AG04450 (cell line): ENCODE data around the gene LEF1. TPM values are rescaled to one million over a fixed set of nuclear protein-coding genes. Genes with fewer than 3 reads are reported as not detected.

Experiments used
- CTCF ChIA-PET: fragments of 300-600, 350-600 bp; formaldehyde crosslinking; extraction: SDS; loops from one replicate; lab custom pipeline; 2022; ENCODE audit warnings: antibody characterized with exemption, inconsistent platforms; lab: Charles Lee
- POLR2A ChIA-PET: fragments of 350-600 bp; formaldehyde crosslinking; extraction: SDS; loops from one replicate; lab custom pipeline; 2021; ENCODE audit warnings: antibody characterized with exemption, inconsistent platforms; lab: Yijun Ruan, JAX
- DNase-seq: peaks from one replicate; pipeline ENCODE4 v3.0.0-alpha.2; 2011; ENCODE audit warnings: low read depth, low spot score
- H3K27ac ChIP-seq: one replicate; pipeline ENCODE4 v1.5.1; 2012; ENCODE audit warnings: low read depth, low read length, control low read depth
- H3K27me3 ChIP-seq: one replicate; pipeline ENCODE4 v1.6.0; 2012; ENCODE audit warnings: low read length; ENCODE audit not compliant: control insufficient read depth, insufficient read depth
- H3K4me3 ChIP-seq: 2 replicates; pipeline ENCODE4 v1.5.1; 2011; ENCODE audit warnings: mild to moderate bottlenecking, low read depth, low read length, control low read depth
- H3K9me3 ChIP-seq: 2 replicates; pipeline ENCODE4 v1.5.1; 2012; ENCODE audit warnings: low read length; ENCODE audit not compliant: control insufficient read depth, insufficient read depth
- polyA plus RNA-seq: library from polyadenylated mRNA; depleted of rRNA; stranded (reverse); fragments of >200 nt; gene quantifications from 2 replicates; pipeline ENCODE4 v1.2.3, GENCODE V29; 2011
- TF ChIP-seq, protein P1 (sequence below): IDR thresholded peaks from 2 replicates; pipeline ENCODE4 v1.5.1; 2011; ENCODE audit warnings: low read depth, low read length, control low read depth, inconsistent platforms

LEF1 gene
- polyA plus RNA-seq, 1 experiment, result 1.2 TPM

DNA sequence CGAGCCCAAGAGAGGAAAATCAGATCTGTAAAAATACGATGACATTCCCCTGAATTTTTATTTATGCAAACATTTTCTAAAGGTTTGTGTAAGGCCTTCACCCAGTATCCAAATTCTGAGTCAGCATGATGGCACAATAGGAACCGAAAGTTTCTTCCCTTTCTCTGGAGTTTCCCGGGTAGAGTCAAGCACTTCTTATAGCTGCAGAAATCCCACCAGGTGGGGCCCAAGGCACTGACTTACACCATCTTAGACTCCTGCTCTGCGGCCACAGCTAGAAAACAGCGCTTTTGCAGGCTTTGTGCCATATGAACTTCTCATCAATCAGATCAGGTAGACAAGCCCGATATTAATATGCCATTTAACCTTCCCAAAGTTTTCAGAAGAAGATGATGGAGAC is 13.4 kb downstream of the LEF1 start:
- H3K9me3 ChIP-seq, result no peaks in the 10 kb centered on the region
- H3K27ac ChIP-seq, result no peak overlapping the region
- CTCF ChIA-PET, result no interaction called here
- TF ChIP-seq, protein P1, sequence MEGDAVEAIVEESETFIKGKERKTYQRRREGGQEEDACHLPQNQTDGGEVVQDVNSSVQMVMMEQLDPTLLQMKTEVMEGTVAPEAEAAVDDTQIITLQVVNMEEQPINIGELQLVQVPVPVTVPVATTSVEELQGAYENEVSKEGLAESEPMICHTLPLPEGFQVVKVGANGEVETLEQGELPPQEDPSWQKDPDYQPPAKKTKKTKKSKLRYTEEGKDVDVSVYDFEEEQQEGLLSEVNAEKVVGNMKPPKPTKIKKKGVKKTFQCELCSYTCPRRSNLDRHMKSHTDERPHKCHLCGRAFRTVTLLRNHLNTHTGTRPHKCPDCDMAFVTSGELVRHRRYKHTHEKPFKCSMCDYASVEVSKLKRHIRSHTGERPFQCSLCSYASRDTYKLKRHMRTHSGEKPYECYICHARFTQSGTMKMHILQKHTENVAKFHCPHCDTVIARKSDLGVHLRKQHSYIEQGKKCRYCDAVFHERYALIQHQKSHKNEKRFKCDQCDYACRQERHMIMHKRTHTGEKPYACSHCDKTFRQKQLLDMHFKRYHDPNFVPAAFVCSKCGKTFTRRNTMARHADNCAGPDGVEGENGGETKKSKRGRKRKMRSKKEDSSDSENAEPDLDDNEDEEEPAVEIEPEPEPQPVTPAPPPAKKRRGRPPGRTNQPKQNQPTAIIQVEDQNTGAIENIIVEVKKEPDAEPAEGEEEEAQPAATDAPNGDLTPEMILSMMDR, result 0 out of 2 replicates have a peak, but pooled peaks have one; percentile 5
- POLR2A ChIA-PET, result no interaction called here
- H3K27me3 ChIP-seq, result peaks cover 4% of the 10 kb centered on the region
- DNase-seq, result no peak
- H3K4me3 ChIP-seq, result no peak overlapping the region

DNA sequence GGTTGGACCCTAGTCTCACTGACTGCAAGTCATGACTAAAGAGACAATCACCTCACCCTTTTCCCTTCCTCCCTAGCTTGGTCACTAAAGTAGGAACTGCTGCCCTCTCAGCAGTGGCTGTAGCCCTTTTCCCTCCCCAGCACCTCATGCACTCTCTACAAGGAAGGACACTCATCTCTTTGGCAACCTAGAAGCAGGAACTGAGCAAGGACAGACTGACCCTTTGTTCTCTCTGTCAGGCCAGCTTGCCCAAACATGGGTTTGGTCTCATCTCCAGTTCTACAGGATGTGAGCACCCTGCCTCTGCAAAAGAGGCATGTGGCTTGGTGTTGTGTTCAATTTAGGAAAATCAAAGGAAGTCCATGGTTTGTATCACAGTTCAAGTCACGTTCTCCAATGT is 15.8 kb downstream of the LEF1 start:
- DNase-seq, result no peak
- Histone ChIP-seq H3K27me3 (peaks cover 4% of the 10 kb centered on the region), H3K4me3 (no peak overlapping the region), H3K9me3 (no peaks in the 10 kb centered on the region), H3K27ac (no peak overlapping the region)
- POLR2A ChIA-PET, result no interaction called here
- CTCF ChIA-PET, result no interaction called here
- TF ChIP-seq, protein P1, result no peak

DNA sequence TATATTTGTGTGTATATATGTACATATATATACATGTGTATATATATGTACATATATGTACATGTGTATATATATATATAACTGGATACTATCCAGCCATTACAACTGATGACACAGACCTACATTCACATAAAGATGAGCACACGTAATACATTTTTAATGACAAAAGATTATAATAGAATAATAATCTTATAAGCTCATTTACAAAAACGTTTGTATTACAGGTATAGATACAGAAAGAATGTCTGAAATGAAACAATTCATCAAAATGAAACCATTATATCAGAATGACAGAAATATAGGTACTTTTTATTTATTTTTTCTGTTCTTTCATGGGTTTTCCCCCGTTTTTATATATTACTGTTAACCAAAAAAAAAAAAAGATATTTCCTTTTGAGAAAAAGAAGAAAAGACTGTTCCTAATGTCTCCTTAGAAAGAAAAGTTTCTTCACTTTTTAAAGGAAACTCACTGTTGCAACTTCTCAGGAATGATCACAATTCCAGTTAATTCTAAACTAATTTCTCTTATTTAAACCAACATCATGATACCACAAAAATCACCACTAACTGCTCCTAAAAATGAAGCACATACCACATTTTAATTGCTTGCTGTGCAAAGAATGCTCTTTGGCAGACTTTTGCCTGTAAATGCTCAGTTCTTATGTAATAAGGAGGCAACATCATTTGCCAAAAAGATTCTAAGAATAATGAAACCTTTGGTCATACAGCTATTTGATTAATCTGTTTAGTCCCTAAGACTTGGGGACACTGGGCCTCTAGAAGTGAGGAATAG is 18.9 kb downstream of the LEF1 start:
- Histone ChIP-seq H3K9me3 (no peaks in the 10 kb centered on the region), H3K27me3 (peaks cover 4% of the 10 kb centered on the region), H3K27ac (no peak overlapping the region), H3K4me3 (no peak overlapping the region)
- DNase-seq, result no peak
- ChIA-PET POLR2A (no interaction called here), CTCF (no interaction called here)
- TF ChIP-seq, protein P1, result no peak

DNA sequence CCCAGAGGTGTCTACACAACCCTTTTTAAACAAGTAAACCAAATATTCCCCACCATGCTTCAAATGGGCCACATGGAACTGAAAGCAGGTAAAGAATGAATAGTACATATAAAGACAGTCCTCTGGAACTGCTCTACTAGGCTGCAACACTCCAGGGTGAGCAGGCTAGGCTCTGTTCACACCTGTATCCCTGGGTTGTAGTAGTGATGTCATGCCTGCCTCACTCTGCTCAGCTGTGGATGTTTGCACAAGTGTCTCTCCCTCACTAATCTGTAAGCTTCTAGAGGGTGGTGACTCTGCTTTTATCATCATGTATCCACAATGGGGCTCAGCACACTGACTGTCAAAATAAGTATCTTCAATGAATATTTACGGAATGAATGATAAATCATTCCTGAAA is 20.4 kb downstream of the LEF1 start:
- DNase-seq, result no peak
- Histone ChIP-seq H3K27ac (no peak overlapping the region), H3K27me3 (peaks cover 4% of the 10 kb centered on the region), H3K9me3 (no peaks in the 10 kb centered on the region), H3K4me3 (no peak overlapping the region)
- TF ChIP-seq, protein P1, result no peak
- CTCF ChIA-PET, result no interaction called here
- POLR2A ChIA-PET, result no interaction called here

DNA sequence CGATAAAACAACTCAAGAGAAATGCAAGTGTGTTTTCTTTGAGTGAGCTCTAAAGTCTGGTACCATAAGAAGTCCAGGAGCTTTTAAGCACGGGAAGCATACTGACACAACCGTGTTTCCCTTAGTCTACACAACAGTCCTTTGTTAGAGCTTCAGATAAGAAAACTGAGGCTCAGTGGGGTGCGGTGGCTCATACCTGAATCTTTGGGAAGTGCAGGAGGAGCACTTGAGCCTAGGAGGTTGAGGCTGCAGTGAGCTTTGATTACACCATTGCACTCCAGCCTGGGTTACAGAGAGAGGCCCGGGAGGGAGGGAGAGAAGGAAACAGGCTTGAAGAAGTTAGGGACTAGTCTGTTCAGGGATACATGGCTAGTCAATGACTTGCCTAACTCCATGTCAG is 21.9 kb downstream of the LEF1 start:
- DNase-seq, result no peak
- no peaks in the 10 kb centered on the region for H3K27me3 ChIP-seq
- no peak overlapping the region for H3K4me3 ChIP-seq
- H3K27ac ChIP-seq, result no peak overlapping the region
- TF ChIP-seq, protein P1, result no peak
- H3K9me3 ChIP-seq, result no peaks in the 10 kb centered on the region
- POLR2A ChIA-PET, result interaction anchor here (0.5 kb wide), 1 partner anchor 10 kb away, joined by 3 read pairs; no protein-coding TSS in a partner anchor
- CTCF ChIA-PET, result no interaction called here
